Stimulated activated CD4-positive, alpha-beta T cell treated with anti-CD3 and anti-CD28 coated beads, Interleukin-12 subunit alpha, Interleukin-12 subunit beta, amount 100 ng/mL, for 48 hours (primary cell): Measurements from ENCODE around the gene BMP7.
"Not testable (repeated sequence)": the region's sequence is repeated elsewhere in the genome, so short reads cannot be mapped to it uniquely, and the experiment has no call there.

Source experiments
- DNase-seq, 3 donors: peaks; one replicate each; pipeline ENCODE4 v3.0.0-alpha.2; 2020; ENCODE audit warnings: low read depth in 2 of 3, low spot score in 1 of 3

BMP7 gene

DNA sequence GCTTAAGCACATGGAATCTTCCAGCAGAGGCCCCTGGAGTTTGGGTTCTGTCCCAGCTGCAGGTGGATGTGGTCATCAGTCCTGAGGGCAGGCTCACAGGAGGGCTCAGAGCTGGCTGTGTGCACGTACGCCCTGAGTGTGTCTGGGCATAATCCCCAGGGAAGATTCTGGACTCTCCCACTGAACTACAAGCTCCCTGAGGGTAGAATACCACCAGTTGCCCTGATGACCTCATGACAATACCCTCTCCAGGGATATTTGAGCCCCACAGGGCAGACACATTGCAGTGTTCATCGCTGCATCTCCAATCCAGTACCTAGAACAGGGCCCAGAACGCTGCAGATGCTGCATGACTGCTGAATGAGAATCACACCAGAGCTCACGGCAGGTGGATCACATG is 92.5 kb downstream of the BMP7 start:
- DNase-seq = no peak

DNA sequence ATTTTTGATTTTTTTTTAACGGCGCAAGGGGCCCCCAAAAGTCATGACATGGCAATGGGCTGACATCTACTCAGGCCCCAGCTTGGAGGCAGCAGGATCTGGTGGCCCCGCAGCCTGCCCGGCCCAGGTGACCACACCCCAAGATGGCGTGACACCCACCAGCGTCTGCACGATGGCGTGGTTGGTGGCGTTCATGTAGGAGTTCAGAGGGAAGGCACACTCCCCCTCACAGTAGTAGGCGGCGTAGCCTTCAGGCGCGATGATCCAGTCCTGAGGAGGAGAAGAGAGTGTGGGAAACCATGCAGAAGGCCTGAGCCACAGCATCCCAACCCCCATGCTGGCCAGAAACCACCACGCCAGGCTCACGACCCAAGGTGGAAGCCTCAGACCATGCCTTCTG is 93.4 kb downstream of the BMP7 start:
- DNase-seq = no peak

DNA sequence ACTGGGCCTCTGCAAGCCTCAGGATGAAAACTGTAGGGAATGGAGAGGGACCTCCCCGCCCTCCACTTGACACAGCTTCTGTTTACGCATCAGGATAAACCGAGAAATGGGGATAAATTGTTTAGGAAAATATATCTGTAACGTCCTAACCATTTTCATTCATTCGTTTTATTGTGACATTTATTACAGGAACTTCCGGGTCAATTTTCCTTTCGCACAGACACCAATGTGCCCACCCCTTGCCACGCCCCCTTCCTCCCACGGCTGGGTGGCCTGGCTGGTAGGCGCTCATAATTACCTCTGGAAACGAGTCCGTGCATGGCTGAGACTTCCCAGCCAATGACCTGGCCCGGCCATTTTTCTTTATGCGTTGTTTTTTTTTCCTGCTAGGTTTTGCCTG is 96.1 kb downstream of the BMP7 start:
- no peak for DNase-seq

DNA sequence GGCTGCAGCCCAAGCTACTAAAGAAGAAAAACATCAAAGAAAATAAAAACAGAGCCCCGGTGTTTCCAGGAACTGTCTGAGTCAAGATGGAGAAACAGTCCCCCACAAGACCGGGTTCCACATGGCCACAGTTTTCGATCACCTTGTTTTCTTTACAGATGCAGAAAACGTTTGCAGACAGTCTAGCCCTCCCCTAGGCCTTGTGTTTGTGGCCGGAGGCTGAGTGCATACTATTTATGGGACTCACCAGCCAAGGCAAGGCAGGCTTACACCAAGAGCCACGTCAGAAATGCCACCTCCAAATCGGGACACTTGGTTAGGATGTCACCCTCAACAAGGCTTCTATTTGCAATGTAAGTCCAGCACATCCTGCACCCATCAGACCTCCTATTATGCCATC is 97.3 kb downstream of the BMP7 start:
- DNase-seq = no peak

DNA sequence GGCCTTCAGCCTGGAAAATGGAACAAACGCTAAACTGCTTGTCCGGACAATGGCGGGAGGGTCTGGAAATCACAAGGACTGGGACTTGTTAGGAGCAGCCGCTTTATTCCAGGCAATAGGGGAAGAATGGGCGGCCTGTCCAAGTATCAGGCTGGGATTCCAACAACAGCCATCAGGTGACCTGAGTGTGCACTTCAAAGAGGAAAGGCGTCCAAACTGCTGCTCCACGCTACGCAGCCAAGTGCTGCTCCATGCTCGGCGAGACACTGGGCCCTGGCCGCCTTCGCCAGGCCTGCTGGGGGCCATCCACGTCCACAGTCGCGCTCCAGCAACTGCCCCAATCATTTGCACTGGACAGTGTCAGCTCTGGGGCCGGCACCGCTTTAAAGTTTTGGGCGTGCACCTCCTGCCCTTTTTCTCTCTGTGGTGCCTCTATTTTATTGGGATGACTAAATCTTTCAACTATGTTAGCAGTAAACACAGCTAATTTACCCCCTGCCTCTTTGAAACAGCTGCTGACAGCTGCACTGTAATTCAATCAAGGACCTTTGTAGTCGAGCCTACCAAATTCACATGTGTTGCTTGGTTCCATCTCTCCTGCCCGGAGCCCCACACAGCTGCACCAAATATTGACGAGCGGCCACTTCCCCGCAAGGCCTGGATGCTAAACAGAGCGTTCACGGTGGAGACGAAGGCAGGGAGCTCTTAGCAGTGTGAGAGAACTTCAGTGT is 98.3 kb downstream of the BMP7 start:
- no peak for DNase-seq

DNA sequence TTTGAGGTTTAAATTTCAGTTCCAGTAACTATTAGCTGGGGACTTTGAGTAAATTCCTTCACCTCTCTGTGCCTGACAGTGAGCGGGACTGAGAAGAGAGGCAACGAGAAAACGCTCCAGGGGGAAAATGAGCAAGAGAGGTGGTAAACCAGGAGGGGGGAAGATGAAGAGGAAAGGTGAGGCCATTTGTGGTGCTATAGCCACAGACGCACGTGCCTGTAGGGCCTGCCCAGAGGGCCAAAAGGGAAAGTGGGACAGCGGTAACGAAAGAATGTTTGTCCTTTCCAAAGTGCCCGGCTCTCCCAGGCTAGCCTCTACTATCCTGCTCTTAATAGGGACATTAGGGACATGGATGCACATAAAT is 99.2 kb downstream of the BMP7 start:
- no peak for DNase-seq

DNA sequence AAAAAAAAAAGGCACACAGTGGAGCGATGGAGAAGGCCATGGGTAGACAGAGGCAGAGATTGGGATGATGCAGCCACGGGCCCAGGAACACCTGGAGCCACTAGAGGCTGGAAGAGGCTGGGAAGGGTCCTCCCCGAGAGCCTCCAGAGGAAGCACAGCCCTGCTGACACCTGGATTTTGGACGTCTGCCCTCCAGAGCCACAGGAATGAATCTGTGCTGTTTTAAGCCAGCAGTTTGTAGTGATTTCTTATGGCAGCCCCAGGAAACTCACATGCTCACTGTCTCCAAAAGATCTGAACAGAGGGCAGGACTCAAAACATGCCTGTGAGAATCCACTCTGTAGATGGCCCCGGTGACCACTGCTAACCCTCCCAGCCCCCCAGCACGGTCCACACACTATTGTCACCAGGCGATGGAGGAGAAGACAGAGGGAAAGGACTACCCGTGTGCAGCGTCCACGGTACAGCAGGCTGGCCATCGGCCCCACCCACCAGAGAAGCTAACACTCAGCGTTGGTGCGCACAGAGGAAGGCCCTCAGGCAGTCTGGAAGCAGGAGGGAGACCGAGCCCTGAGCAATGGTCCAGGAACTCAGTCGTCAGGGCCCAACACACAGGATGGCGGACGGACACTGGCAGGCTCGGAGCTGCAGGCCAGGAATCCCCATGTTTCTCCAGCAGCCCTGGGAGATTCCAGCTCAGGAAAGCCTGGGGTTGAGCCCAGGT is 99.7 kb downstream of the BMP7 start:
- DNase-seq = no peak

DNA sequence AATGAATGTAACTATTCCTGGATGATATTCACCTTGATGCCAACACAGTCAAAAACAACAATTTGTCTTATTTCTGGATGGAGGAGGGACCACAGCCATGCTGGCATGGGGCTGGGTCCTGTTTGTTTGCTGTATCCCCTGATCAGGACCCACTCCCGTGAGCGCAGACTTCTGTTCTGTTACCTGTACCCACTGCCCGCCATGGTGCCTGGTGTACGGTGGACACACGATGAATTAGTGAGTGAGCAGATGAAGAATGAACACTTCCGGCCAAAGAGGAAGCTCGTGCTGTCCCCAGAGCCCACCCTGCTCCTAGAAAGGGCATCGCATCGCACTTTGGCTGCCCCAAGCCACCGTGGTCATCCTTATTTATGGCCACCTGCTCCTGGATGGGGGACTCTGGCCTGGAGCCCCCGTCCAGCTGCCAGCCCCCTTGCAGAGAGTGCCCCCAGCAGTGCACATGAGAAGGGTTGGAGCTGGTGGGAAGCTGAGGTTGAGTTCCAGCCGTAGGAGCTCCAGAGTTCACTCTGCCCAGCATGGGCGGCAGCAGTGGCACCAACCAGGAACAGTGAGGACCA is 100.9 kb downstream of the BMP7 start:
- DNase-seq = no peak

DNA sequence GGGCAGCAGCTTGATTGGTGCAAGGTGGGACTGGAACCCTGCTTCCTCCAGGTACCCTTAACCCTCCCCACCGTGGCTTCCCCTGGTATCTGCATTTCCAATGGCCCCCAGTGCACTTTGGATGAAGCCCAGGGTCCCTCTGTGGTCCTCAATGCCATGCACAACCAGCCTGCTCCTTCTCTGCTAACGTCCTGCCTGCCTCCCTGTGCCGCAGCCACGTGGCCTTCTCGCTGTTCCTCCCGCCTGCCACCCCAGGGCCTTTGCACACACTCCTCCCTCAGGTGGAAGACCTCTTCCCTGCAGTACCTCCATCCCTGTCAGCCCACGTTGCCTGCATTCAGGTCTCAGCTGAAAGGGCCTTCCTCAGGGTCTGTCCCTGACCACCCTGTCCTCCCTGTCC is 101.6 kb downstream of the BMP7 start:
- no peak for DNase-seq

DNA sequence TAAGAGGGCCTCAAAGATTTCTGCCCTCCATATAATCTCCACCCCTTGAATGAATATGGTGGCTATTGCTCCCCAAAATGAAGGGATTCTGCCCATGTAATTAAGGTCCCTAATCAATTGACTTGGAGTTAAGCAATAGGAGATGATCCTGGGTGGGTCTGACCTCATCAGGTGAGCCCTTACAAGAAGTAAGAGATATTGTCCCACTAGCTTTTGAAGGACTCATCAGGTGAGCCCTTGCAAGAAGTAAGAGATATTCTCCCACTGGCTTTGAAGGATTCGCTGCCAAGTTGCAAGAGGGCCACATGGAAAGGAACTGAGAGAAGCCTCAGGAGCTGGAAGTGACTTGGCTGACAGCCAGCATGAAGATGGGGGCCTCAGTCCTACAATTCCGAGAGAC is 103.4 kb downstream of the BMP7 start:
- no peak for DNase-seq

DNA sequence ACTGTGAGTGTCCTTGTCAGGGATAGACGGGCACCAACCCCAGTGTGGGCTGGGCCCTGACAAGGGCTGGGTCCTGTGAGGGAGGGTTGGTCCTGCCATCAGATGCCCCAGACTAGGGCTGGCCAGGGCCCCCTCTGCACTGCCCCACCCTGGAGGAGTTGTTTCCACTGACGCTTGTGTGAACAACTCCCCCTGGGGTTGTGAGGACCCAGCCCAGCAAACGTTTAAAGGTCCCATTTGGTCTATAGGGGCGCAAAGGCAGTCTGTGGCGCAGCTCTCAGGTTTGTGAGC is 104.1 kb downstream of the BMP7 start:
- DNase-seq = no peak

DNA sequence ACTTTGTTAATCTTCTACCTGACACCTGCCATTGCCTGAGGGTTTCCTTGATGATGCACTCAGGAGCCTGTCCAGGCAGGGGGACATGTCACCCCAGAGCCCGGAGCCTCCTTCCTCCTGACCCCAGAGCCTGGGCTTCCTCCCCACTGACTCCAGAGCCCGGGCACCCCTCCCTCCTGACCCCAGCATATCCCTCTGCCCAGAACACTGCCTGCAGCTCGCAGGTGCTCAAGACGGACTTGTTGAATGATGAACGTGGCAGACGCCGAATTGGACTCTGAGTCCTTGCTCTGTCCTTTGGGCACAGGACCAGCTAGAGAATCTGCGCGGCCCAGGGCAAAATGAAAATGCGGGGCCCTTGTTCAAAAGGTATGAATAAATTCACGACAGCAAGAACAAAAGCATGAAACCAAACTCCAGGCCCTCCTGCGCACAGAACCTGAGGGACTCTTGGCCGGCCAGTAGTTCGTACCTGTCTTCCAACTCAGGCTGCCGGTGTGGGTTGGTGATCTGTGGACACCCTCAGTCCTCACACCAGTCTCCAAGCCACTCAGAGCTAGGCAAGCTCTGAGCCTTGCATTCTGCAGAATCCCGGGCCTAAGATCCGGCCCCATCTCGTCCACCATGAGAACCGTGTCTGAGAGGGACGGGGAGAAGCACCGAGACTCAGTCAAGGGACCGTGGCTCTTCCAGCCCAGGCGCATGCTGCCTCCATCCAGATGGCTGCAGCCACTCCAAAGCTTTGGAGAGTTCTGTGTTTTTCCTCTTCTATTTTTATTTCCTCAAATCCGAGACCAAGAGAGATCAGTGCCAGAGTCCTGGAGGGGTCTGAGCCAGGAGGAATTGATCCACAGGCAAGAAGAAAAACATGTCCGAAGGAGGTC is 104.7 kb downstream of the BMP7 start:
- DNase-seq = no peak

DNA sequence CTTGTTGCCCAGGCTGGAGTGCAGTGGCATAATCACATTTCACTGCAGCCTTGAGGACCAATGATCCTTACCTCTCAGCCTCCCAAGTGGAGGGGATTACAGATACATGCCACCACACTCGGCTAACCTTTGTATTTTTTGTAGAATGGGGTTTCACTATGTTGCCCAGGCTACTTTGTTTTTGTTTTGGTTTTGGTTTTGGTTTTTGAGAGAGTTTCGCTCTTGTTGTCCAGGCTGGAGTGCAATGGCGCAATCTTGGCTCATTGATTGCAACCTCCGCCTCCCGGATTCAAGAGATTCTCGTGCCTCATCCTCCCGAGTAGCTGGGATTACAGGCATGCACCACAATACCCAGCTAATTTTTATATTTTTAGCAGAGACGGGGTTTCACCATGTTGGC is 105.5 kb downstream of the BMP7 start:
- no peak for DNase-seq

DNA sequence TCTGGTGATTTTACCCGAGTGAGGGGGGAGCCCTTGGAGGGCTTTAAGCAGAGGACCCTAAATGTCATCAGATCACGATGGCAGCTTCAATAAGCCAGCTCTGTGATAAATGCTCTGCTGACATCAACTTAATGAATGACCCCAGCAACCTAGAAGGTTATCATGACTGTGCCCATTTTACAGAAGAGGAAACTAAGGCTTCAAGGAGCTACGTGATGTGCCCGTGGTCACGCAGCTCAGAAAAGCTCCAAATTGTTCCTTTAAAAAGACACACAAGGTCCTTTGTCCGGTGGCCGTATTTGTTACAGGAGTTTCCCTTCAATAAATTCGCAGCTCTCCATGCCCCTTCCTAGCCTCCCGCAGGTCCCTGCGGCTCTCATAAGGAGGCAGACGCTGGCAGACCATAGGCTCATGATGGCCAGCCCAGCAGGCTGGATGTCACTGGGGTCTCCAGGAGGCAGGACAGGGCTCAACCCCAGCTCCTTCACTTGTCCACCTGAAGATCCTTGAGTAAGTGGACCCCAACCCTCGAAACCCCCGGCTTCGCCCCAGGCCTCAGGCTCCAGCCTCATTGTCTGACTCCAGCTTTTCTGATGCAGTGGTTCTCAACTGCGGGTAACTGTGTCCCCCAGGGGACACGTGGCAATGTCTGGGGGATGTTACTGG is 106.4 kb downstream of the BMP7 start:
- DNase-seq = no peak

DNA sequence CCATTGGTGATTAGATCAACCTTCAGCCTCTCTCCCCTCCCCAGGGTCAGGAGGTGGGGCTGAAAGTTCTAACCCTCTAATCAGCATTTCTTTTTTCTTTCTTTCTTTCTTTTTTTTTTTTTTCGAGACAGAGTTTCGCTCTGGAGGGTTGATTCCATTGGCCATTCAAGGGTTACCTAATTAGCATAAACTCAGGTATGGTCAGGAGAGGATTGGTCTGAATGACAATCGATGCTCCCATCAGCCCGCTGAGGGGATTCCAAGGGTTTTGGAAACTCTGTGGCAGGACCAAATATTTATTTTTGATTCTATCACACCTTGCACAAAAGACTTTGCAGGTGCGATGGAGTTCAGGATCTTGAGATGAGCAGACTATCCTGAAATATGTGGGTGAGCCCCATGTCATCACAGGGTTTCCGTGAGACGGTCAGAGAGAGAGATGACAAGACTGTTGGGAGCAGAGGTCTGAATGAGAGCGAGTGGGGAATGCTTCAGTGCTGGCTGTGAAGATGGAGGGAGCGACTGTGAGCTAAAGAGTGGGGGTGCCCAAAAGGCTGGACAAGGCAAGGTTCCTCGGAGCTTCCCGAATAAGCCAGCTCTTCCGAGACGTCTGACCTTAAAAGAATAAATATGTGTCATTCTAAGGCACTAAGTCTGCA is 107.1 kb downstream of the BMP7 start:
- no peak for DNase-seq

DNA sequence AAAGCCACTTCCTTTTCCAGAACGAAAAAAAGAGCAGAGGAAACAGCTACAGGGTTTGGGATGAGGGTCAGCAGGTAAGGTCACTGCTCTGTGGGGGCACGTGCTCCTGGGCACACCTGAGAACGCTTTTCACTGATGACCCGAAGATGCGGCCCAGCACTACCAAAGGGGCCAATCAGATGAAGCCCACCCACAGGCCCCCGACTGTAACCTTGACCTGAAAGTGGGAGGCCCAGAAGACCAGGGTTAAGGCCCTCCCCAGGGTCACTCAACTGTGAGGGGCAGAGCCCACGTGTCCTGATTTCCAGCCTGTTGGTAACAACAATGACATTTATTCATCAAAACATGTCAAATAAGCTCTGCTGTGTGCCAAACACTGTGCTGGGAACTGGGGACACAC is 108.0 kb downstream of the BMP7 start:
- no peak for DNase-seq

DNA sequence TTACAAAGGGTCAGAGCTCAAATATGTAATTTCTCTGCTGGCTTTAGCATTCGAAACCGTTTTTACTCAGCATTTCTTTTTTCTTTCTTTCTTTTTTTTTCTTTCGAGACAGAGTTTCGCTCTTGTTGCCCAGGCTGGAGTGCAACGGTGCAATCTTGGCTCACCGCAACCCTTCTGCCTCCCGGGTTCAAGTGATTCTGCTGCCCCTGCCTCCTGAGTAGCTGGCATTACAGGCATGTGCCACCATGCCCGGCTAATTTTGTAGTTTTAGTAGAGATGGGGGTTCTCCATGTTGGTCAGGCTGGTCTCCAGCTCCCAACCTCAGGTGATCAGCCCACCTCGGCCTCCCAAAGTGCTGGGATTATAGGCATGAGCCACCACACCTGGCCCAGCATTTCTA is 108.7 kb downstream of the BMP7 start:
- not testable (repeated sequence) for DNase-seq

DNA sequence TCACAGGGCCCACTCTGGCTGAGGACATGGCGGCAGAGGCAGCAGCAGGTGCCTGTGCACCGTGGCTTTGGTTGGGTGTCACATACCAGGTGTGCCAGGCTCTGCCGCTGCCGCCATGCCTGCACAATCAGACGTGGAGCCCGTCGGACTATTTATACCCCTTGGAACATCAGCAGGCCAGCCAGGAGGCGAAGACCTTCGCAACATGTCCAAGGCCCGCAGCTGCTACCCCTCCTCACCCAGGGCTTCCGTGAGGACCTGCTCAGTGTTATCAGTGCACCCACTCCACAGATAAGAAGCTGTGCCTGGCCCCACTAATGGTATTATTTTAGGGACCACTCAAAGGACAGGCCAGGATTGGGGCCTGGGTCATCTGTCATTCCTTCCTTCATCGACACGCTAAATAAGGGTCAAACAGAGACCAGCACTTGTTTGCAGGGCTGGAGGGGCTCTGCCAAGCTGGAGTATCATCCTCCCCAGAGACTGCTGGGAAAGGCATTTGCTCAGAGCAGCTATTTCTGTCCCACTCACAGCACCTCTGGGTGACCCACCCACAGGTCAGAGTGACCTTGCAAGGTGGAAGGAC is 109.2 kb downstream of the BMP7 start:
- DNase-seq = no peak

DNA sequence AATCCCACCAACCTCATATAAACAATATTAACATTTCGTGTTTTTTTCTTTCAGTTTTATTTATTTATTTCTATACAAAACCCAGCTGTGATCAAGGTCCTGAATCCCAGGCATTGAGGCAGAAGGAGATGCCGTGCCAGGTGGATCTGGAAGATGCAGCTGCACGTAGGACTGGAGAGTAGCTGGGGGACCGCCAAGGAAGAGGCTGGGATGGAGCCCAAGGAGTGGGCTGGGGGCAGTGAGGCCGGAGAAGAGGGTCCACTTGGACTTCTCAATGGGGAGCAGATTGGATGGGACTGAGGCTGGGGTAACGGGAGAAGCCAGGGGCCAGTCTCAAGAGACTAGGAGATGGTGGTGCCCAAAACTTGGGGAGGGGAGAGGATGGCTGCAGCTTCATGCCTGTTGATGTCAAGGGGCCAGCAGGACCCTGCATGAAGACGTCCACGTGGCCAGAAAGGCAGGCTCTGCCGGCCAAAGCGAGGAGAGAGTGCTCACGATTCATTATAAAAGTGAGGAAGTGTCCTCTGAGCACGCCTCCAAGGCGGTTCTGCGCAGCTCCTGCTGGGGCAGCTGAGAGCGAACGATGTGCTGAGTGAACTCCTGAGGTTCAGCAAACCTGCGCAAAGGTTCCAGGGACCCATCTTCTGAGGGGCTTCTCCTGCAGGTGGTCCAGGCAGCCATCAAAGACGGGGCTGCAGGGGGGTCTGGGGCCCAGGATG is 110.3 kb downstream of the BMP7 start:
- DNase-seq = no peak

DNA sequence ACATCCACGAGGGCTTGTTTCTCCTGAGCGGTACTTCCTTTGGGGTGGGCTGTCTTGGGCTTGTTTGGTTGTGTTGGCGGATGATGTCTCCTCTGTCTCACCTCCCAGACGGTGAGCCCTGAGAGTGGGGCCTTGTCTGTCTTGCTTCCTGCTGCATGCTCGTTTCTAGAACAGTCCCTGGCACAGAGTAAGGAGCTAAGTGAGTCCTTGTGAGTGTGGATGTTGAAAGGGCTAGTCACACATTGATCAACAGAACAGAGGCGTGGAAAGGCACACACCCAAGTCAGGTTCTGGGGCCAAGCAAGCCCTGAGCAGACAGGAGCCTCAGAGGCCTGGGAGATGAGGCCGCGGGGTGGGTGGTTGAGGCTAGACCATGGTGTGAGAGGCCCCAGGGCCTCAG is 111.0 kb downstream of the BMP7 start:
- DNase-seq = no peak
